Panc1 (cell line): ENCODE measurements around the gene LYG2. TPM values are rescaled to one million over a fixed set of nuclear protein-coding genes. Genes with fewer than 3 reads are reported as not detected.
"Not testable (repeated sequence)": the region's sequence is repeated elsewhere in the genome, so short reads cannot be mapped to it uniquely, and the experiment has no call there.

Experiments used
- ATAC-seq: fragments of 200-7000 bp; cut with Tn5 transposase; 2 replicates; pipeline ENCODE4 v1.9.1; 2020; ENCODE audit warnings: mild to moderate bottlenecking, moderate library complexity
- BruUV-seq: library from RNA; stranded (reverse); fragments of 400-500 nt; replicated peaks from 2 replicates; lab custom pipeline; 2021; lab: Mats Ljungman, UMichigan
- CTCF ChIA-PET: fragments of 300-600 bp; sonication (Branson Sonifier 250); formaldehyde crosslinking; loops from one replicate; lab custom pipeline; 2022; ENCODE audit warnings: antibody characterized with exemption; lab: Charles Lee
- POLR2A ChIA-PET: fragments of 300-600 bp; sonication (Branson Sonifier 250); formaldehyde crosslinking; loops from one replicate; lab custom pipeline; 2022; ENCODE audit warnings: antibody characterized with exemption; lab: Charles Lee
- DNase-seq: peaks from one replicate; pipeline ENCODE4 v3.0.0-alpha.2; 2010; ENCODE audit warnings: low read depth, low spot score
- H3K27ac ChIP-seq: 2 replicates; pipeline ENCODE4 v1.5.1; 2011; ENCODE audit warnings: mild to moderate bottlenecking, low read length, inconsistent platforms
- H3K27me3 ChIP-seq: fragments of 200-500 bp; sonication (Bioruptor generic); 2 replicates; pipeline ENCODE4 v1.6.0; 2014; ENCODE audit warnings: low read length, inconsistent platforms; ENCODE audit not compliant: control insufficient read depth, insufficient read depth
- H3K36me3 ChIP-seq: fragments of 200-500 bp; sonication (Bioruptor generic); 2 replicates; pipeline ENCODE4 v1.5.1; 2014; ENCODE audit warnings: inconsistent platforms, mild to moderate bottlenecking, low read length, moderate library complexity; ENCODE audit not compliant: control insufficient read depth, insufficient read depth
- H3K4me1 ChIP-seq: 2 replicates; pipeline ENCODE4 v1.5.1; 2011; ENCODE audit warnings: inconsistent platforms, mild to moderate bottlenecking, low read length, moderate library complexity; ENCODE audit not compliant: control insufficient read depth, insufficient read depth
- H3K4me3 ChIP-seq, 2 experiments: 2 replicates each; pipeline ENCODE4 v1.5.1; 2011 to 2012; ENCODE audit warnings: low read depth in 2 of 2, low read length in 2 of 2, mild to moderate bottlenecking in 2 of 2, inconsistent platforms in 1 of 2, moderate library complexity in 1 of 2
- H3K9me3 ChIP-seq: fragments of 200-500 bp; sonication (Bioruptor generic); 2 replicates; pipeline ENCODE4 v1.5.1; 2014; ENCODE audit warnings: low read depth, mild to moderate bottlenecking, inconsistent platforms, low read length, moderate library complexity; ENCODE audit not compliant: control insufficient read depth, insufficient read depth
- POLR2AphosphoS5 ChIP-seq: IDR thresholded peaks from 2 replicates; pipeline ENCODE4 v1.6.1; 2012; ENCODE audit warnings: mild to moderate bottlenecking, low read depth, low read length, moderate library complexity
- SIN3A ChIP-seq: IDR thresholded peaks from 2 replicates; pipeline ENCODE4 v1.6.1; 2012; ENCODE audit warnings: low read depth, mild to moderate bottlenecking, low read length, moderate library complexity, borderline replicate concordance; ENCODE audit not compliant: insufficient read depth
- TCF7L2 ChIP-seq: IDR thresholded peaks from 2 replicates; pipeline ENCODE4 v1.6.1; 2011; ENCODE audit warnings: mild to moderate bottlenecking, low read depth, low read length, inconsistent platforms
- in situ Hi-C: cut with HindIII; loops from 2 replicates; pipeline ENCODE4 v1.10.0; 2016; ENCODE audit warnings: low sequenced_read_pairs, low pct_unique_long_range_greater_than_20kb
- intact Hi-C: fragments of 100-400 bp; cut with micrococcal nuclease; formaldehyde crosslinking; loops from one replicate; pipeline ENCODE4 v1.10.0; 2022; ENCODE audit not compliant: unreplicated experiment
- total RNA-seq: library from RNA; stranded (reverse); gene quantifications from one replicate; pipeline ENCODE4 v1.2.1, GENCODE V29; 2021; ENCODE audit not compliant: unreplicated experiment
- TF ChIP-seq, protein P1 (sequence below), 2 experiments: IDR thresholded peaks; 2 replicates each; pipeline ENCODE4 v1.6.1; 2011 to 2012; ENCODE audit warnings: low read depth in 2 of 2, control low read depth in 1 of 2, low read length in 1 of 2, mild to moderate bottlenecking in 1 of 2, moderate library complexity in 1 of 2; ENCODE audit not compliant: insufficient read depth in 1 of 2
- TF ChIP-seq, protein P2 (sequence below): fragments of 450-650 bp; IDR thresholded peaks from 2 replicates; pipeline ENCODE4 v1.5.1; 2017; ENCODE audit warnings: mild to moderate bottlenecking

The LYG2 gene
- total RNA-seq, 1 experiment from 2014 or later = not detected

DNA sequence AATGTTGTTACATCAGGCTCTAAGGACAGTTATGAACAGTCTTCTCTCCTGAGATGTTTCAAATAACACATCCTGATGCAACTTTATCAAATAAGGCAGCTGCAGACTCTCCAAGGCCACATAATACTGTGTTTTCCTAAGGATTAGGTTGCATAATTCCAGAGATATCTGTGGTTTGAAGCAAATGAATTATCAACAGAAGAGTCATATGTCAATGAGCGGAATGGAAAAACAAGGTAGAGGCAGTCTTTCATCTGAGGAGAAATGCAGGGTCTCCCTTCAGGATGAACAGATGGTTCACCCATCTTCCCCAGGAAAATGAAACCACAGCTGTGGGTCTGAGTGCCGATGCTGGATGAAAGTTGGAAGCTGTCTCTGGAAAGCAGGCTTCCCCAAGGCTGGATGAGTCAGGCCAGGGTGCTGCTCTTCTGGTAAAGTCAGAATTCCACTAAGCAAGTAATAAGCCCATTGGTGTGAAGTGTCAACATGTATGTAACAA lies 23.4 kb upstream of the LYG2 start:
- no peaks in the 10 kb centered on the region for H3K4me1 ChIP-seq
- H3K36me3 ChIP-seq = no peaks in the 10 kb centered on the region
- peaks cover 6% of the 10 kb centered on the region; the same call in 1 of the 2 replicates for H3K9me3 ChIP-seq
- no peaks in the 10 kb centered on the region for H3K27me3 ChIP-seq
- TF ChIP-seq SIN3A = no peak
- TF ChIP-seq, protein P1, sequence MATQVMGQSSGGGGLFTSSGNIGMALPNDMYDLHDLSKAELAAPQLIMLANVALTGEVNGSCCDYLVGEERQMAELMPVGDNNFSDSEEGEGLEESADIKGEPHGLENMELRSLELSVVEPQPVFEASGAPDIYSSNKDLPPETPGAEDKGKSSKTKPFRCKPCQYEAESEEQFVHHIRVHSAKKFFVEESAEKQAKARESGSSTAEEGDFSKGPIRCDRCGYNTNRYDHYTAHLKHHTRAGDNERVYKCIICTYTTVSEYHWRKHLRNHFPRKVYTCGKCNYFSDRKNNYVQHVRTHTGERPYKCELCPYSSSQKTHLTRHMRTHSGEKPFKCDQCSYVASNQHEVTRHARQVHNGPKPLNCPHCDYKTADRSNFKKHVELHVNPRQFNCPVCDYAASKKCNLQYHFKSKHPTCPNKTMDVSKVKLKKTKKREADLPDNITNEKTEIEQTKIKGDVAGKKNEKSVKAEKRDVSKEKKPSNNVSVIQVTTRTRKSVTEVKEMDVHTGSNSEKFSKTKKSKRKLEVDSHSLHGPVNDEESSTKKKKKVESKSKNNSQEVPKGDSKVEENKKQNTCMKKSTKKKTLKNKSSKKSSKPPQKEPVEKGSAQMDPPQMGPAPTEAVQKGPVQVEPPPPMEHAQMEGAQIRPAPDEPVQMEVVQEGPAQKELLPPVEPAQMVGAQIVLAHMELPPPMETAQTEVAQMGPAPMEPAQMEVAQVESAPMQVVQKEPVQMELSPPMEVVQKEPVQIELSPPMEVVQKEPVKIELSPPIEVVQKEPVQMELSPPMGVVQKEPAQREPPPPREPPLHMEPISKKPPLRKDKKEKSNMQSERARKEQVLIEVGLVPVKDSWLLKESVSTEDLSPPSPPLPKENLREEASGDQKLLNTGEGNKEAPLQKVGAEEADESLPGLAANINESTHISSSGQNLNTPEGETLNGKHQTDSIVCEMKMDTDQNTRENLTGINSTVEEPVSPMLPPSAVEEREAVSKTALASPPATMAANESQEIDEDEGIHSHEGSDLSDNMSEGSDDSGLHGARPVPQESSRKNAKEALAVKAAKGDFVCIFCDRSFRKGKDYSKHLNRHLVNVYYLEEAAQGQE (IDR thresholded peaks at IDR 0.05; ENCODE audit: insufficient read depth in 1 of 2, low read depth in 2 of 2, low read length in 1 of 2) = no peak
- TF ChIP-seq TCF7L2 = no peak
- no peak for TF ChIP-seq POLR2AphosphoS5
- TF ChIP-seq, protein P2, sequence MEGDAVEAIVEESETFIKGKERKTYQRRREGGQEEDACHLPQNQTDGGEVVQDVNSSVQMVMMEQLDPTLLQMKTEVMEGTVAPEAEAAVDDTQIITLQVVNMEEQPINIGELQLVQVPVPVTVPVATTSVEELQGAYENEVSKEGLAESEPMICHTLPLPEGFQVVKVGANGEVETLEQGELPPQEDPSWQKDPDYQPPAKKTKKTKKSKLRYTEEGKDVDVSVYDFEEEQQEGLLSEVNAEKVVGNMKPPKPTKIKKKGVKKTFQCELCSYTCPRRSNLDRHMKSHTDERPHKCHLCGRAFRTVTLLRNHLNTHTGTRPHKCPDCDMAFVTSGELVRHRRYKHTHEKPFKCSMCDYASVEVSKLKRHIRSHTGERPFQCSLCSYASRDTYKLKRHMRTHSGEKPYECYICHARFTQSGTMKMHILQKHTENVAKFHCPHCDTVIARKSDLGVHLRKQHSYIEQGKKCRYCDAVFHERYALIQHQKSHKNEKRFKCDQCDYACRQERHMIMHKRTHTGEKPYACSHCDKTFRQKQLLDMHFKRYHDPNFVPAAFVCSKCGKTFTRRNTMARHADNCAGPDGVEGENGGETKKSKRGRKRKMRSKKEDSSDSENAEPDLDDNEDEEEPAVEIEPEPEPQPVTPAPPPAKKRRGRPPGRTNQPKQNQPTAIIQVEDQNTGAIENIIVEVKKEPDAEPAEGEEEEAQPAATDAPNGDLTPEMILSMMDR = no peak
- no peak for ATAC-seq
- no peak overlapping the region for H3K27ac ChIP-seq
- DNase-seq = no peak
- POLR2A ChIA-PET = no interaction called here
- in situ Hi-C loops = no loop called here
- CTCF ChIA-PET = no interaction called here
- BruUV-seq = no TSS peak
- intact Hi-C loops = no loop called here
- H3K4me3 ChIP-seq = no peak overlapping the region

DNA sequence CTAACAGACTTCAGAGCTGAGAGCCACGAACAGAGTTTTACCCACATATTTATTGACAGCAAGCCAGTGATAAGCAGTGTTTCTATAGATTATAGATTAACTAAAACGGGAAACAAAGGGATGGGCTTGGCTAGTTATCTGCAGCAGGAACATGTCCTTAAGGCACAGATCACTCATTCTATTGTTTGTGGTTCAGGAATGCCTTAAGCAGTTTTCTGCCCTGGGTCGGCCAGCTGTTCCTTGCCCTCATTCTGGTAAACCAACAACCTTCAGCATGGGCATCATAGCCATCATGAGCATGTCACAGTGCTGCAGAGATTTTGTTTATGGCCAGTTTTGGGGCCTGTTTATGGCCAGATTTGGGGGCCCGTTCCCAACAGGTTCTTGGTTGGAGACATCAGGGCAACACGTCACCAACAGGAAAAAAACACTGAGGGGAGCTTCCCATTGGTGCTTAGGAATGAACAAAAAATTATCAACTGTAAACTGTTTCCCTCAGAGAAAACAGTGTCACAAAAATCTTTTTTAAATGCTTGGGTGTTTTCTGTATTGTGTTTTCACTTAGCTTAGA lies 22.8 kb upstream of the LYG2 start:
- DNase-seq, in situ Hi-C loops, H3K4me1 ChIP-seq, intact Hi-C loops, H3K36me3 ChIP-seq, H3K27me3 ChIP-seq, POLR2A ChIA-PET, H3K4me3 ChIP-seq, ATAC-seq, CTCF ChIA-PET, H3K9me3 ChIP-seq, H3K27ac ChIP-seq, BruUV-seq: not testable (repeated sequence)

DNA sequence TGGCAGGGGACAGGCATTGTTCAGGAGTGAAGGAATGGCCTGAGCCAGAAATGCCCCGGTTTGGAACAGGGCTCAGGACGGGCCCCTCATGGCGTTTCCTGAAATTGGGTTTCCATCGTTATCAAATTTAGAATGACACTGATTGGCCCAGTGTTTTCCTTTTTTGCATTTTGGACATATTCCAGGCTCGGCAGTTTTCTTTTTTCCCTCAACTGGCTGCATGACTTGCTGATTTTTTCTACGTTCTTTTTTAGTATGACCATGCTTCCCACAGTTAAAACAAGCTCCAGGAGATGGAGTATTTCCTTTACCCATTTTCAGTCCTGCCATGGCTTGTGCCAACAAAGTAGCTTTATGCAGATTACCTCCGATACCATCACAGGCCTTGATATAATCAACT lies 20.4 kb upstream of the LYG2 start:
- CTCF ChIA-PET = no interaction called here
- DNase-seq = no peak
- Histone ChIP-seq H3K36me3 (no peaks in the 10 kb centered on the region), H3K4me3 (no peak overlapping the region), H3K9me3 (peaks cover 8% of the 10 kb centered on the region; the same call in 1 of the 2 replicates), H3K4me1 (no peaks in the 10 kb centered on the region), H3K27me3 (no peaks in the 10 kb centered on the region), H3K27ac (no peak overlapping the region)
- no peak for ATAC-seq
- POLR2A ChIA-PET = no interaction called here
- in situ Hi-C loops = no loop called here
- intact Hi-C loops = no loop called here
- no peak for TF ChIP-seq TCF7L2
- TF ChIP-seq, protein P1 (IDR thresholded peaks at IDR 0.05; ENCODE audit: insufficient read depth in 1 of 2, low read depth in 2 of 2, low read length in 1 of 2) = no peak
- TF ChIP-seq SIN3A = no peak
- no peak for TF ChIP-seq POLR2AphosphoS5
- TF ChIP-seq, protein P2 = no peak
- BruUV-seq = no TSS peak
